Breast epithelium (tissue), 4 donors: ENCODE results near the gene SLC35A4. TPM values are rescaled to one million over a fixed set of nuclear protein-coding genes. Genes with fewer than 3 reads are reported as not detected.
A peak's percentile ranks its signal among the peaks of the same experiment; 100 is the strongest.

Experiments used
- DNase-seq, 2 donors: peaks; one replicate each; pipeline ENCODE4 v3.0.0-alpha.2; 2019; ENCODE audit warnings: low spot score in 2 of 2
- H3K27ac ChIP-seq, 2 donors: fragments of 200-600 bp; sonication (generic) in 1 of 2; one replicate each; pipeline ENCODE4 v1.5.1; 2016 to 2019; ENCODE audit warnings: mild to moderate bottlenecking in 1 of 2
- H3K27me3 ChIP-seq, 2 donors: fragments of 200-600 bp; sonication (generic) in 1 of 2; one replicate each; pipeline versions ENCODE4 v1.5.1 to v1.6.0; 2017 to 2019; ENCODE audit warnings: control low read depth in 1 of 2, mild to moderate bottlenecking in 1 of 2
- H3K36me3 ChIP-seq: fragments of 200-600 bp; one replicate; pipeline ENCODE4 v1.5.1; 2019
- H3K4me1 ChIP-seq, 2 donors: fragments of 200-600 bp; sonication (generic); one replicate each; pipeline ENCODE4 v1.5.1; 2016 to 2019; ENCODE audit warnings: control low read depth in 1 of 2
- H3K4me3 ChIP-seq, 3 donors: fragments of 200-600 bp; sonication (generic); 1 replicate in 2 of 3; 2 replicates in 1 of 3; pipeline ENCODE4 v1.5.1; 2016 to 2019; ENCODE audit warnings: mild to moderate bottlenecking in 3 of 3, moderate library complexity in 2 of 3
- H3K9me3 ChIP-seq, 2 donors: fragments of 200-600 bp; sonication (generic) in 1 of 2; one replicate each; pipeline ENCODE4 v1.5.1; 2016 to 2019; ENCODE audit warnings: control low read depth in 1 of 2
- POLR2A ChIP-seq: fragments of 450-650 bp; IDR thresholded peaks from one replicate; pipeline ENCODE4 v1.6.1; 2016; ENCODE audit warnings: antibody characterized with exemption, mild to moderate bottlenecking, moderate library complexity
- POLR2AphosphoS5 ChIP-seq, 3 donors: sonication (generic); formaldehyde crosslinking; IDR thresholded peaks; one replicate each; pipeline ENCODE4 v1.6.1; 2017; ENCODE audit warnings: antibody characterized with exemption in 3 of 3
- intact Hi-C: fragments of 100-400 bp; cut with DNase I; formaldehyde crosslinking; loops from one replicate; pipeline ENCODE4 v1.15.1; 2023; ENCODE audit warnings: low total_unique reads
- total RNA-seq, 3 donors: library from RNA; depleted of rRNA; stranded (reverse); fragments of >200 nt; gene quantifications; one replicate each; pipeline ENCODE4 v1.1.0, GENCODE V29; 2016
- TF ChIP-seq, protein P1 (sequence below), 3 donors: fragments of 450-650 bp; IDR thresholded peaks; one replicate each; pipeline ENCODE4 v1.5.1; 2016 to 2017; ENCODE audit warnings: antibody characterized with exemption in 3 of 3, mild to moderate bottlenecking in 3 of 3, moderate library complexity in 3 of 3

SLC35A4 gene
- total RNA-seq, 3 donors from 2014 or later, result 20.3 to 30.4 (median 27.0) TPM

GRCh38 chr5:140565780-140566095 is 1.1 kb downstream of the SLC35A4 start:
- Histone ChIP-seq H3K36me3 (no peaks in the 10 kb centered on the region), H3K27ac (peak overlapping the region; percentile 94 to 95)

DNA sequence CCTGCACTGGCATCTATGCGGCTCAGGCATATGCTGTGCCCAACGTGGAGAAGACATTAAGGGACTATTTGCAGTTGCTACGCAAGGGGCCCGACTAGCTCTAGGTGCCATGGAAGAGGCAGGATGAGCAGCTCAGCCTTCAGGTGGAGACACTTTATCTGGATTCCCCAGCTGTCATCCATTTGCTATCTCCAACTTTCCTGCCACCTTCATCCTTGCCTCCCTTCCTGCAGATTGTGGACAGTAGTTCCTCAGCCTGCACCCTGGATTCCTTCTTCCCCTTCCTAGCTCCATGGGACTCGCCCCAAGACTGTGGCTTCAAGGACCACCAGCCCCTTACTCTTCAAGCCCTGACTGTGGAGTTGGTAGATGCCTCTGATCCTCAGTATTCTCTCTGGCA is 2.0 kb downstream of the SLC35A4 start:
- intact Hi-C loops, result no loop called here
- Histone ChIP-seq H3K36me3 (no peaks in the 10 kb centered on the region), H3K27ac (no peak overlapping the region), H3K27me3 (no peaks in the 10 kb centered on the region), H3K9me3 (no peaks in the 10 kb centered on the region), H3K4me1 (peaks cover 13 to 22% of the 10 kb centered on the region in 2 donors), H3K4me3 (no peak overlapping the region)
- TF ChIP-seq, protein P1, sequence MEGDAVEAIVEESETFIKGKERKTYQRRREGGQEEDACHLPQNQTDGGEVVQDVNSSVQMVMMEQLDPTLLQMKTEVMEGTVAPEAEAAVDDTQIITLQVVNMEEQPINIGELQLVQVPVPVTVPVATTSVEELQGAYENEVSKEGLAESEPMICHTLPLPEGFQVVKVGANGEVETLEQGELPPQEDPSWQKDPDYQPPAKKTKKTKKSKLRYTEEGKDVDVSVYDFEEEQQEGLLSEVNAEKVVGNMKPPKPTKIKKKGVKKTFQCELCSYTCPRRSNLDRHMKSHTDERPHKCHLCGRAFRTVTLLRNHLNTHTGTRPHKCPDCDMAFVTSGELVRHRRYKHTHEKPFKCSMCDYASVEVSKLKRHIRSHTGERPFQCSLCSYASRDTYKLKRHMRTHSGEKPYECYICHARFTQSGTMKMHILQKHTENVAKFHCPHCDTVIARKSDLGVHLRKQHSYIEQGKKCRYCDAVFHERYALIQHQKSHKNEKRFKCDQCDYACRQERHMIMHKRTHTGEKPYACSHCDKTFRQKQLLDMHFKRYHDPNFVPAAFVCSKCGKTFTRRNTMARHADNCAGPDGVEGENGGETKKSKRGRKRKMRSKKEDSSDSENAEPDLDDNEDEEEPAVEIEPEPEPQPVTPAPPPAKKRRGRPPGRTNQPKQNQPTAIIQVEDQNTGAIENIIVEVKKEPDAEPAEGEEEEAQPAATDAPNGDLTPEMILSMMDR (IDR thresholded peaks at IDR 0.05), result no peak
- TF ChIP-seq POLR2A (no peak), POLR2AphosphoS5 (IDR thresholded peaks at IDR 0.05) (no peak)
- no peak for DNase-seq

More at GRCh38 chr5:140565780-140566095, 1.1 kb downstream of the SLC35A4 start:
- DNase-seq, result no peak
- peak overlapping the region in 2 of 3 donors; percentile 70 to 75 for H3K4me3 ChIP-seq
- H3K4me1 ChIP-seq, result peaks cover 13 to 22% of the 10 kb centered on the region in 2 donors
- no peaks in the 10 kb centered on the region for H3K27me3 ChIP-seq
- H3K9me3 ChIP-seq, result no peaks in the 10 kb centered on the region
- intact Hi-C loops, result no loop called here
- TF ChIP-seq POLR2AphosphoS5 (IDR thresholded peaks at IDR 0.05), result no peak
- TF ChIP-seq POLR2A, result no peak
- TF ChIP-seq, protein P1 (IDR thresholded peaks at IDR 0.05), result no peak

- Histone ChIP-seq H3K4me3 (no peak overlapping the region), H3K36me3 (no peaks in the 10 kb centered on the region), H3K27me3 (no peaks in the 10 kb centered on the region), H3K4me1 (peaks cover 13 to 22% of the 10 kb centered on the region in 2 donors), H3K9me3 (no peaks in the 10 kb centered on the region), H3K27ac (peak overlapping the region in 1 of 2 donors; percentile 8)
- TF ChIP-seq POLR2A (no peak), POLR2AphosphoS5 (IDR thresholded peaks at IDR 0.05) (no peak)
- TF ChIP-seq, protein P1 (IDR thresholded peaks at IDR 0.05), result no peak
- DNase-seq, result no peak
- intact Hi-C loops, result no loop called here
Observed at GRCh38 chr5:140567136-140567818, 2.6 kb downstream of the SLC35A4 start.

GRCh38 chr5:140567871-140568270 is 3.2 kb downstream of the SLC35A4 start:
- intact Hi-C loops, result no loop called here
- H3K4me3 ChIP-seq, result no peak overlapping the region
- no peaks in the 10 kb centered on the region for H3K9me3 ChIP-seq
- TF ChIP-seq POLR2AphosphoS5 (IDR thresholded peaks at IDR 0.05) (no peak), POLR2A (no peak)
- TF ChIP-seq, protein P1 (IDR thresholded peaks at IDR 0.05), result no peak
- H3K27me3 ChIP-seq, result no peaks in the 10 kb centered on the region
- peak overlapping the region; percentile 78 to 85 for H3K27ac ChIP-seq
- H3K4me1 ChIP-seq, result peaks cover 13 to 18% of the 10 kb centered on the region in 2 donors
- no peaks in the 10 kb centered on the region for H3K36me3 ChIP-seq
- DNase-seq, result no peak

DNA sequence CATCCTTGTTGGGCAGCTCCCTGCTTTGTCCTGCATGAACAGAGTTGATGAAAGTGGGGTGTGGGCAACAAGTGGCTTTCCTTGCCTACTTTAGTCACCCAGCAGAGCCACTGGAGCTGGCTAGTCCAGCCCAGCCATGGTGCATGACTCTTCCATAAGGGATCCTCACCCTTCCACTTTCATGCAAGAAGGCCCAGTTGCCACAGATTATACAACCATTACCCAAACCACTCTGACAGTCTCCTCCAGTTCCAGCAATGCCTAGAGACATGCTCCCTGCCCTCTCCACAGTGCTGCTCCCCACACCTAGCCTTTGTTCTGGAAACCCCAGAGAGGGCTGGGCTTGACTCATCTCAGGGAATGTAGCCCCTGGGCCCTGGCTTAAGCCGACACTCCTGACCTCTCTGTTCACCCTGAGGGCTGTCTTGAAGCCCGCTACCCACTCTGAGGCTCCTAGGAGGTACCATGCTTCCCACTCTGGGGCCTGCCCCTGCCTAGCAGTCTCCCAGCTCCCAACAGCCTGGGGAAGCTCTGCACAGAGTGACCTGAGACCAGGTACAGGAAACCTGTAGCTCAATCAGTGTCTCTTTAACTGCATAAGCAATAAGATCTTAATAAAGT is 3.9 kb downstream of the SLC35A4 start:
- DNase-seq, result no peak

More for the DNA sequence above, 3.9 kb downstream of the SLC35A4 start:
- H3K4me3 ChIP-seq, result no peak overlapping the region
- H3K4me1 ChIP-seq, result peaks cover 12 to 13% of the 10 kb centered on the region in 2 donors
- intact Hi-C loops, result no loop called here
- peak overlapping the region; percentile 78 to 85 for H3K27ac ChIP-seq
- no peaks in the 10 kb centered on the region for H3K36me3 ChIP-seq
- TF ChIP-seq, protein P1 (IDR thresholded peaks at IDR 0.05), result no peak
- H3K9me3 ChIP-seq, result no peaks in the 10 kb centered on the region
- no peaks in the 10 kb centered on the region for H3K27me3 ChIP-seq
